GM19035 (cell line): ENCODE data around the gene MARCHF2.
A peak's percentile ranks its signal among the peaks of the same experiment; 100 is the strongest.

Experiments
- ATAC-seq: cut with Tn5 transposase; IDR thresholded peaks from one replicate; pipeline ENCODE4 v1.9.1; 2021; ENCODE audit not compliant: unreplicated experiment

MARCHF2 gene

GRCh38 chr19:8473648-8474476, 60.8 kb downstream of the MARCHF2 start:
- peak; percentile 55 for ATAC-seq

GRCh38 chr19:8475005-8475404, 61.9 kb downstream of the MARCHF2 start:
- no peak for ATAC-seq

DNA sequence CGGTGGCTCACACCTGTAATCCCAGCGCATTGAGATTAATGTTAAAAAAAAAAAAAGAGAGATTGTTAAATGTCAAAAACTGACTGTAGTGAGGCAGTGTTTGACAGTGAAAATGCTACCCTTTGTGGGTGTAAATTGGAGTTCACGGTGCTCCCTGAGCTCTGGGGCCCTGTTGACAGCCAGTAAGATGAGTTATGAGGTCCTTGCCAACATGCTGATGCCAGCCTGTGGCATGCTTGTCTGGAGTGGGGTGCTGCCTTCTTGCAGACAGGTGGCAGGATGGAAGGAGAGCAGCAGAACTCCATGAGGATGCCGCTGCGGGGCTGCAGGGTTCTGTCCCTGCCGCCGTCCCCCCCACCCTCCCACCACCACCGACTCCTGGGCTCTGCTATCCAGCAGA, 63.4 kb downstream of the MARCHF2 start:
- ATAC-seq: no peak

DNA sequence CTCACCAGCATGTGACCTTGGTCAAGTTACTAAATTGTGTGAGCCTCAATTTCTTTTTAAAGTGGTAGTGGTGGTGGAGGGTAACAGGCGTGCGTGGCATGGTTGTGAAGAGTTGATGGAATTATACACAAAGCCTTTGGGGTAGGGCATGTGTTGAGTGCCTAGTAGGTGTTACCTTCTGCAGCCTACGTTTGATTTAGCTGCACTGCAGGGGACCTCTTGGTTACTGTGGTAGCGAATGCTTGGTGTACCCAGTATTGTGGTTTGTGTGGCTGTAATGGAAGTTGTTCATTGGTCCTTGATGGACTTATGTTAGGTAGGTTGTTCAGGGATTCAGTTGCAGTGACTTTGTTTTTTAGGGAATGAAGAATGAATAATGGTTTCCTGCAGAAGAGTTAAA, 64.8 kb downstream of the MARCHF2 start:
- no peak for ATAC-seq

DNA sequence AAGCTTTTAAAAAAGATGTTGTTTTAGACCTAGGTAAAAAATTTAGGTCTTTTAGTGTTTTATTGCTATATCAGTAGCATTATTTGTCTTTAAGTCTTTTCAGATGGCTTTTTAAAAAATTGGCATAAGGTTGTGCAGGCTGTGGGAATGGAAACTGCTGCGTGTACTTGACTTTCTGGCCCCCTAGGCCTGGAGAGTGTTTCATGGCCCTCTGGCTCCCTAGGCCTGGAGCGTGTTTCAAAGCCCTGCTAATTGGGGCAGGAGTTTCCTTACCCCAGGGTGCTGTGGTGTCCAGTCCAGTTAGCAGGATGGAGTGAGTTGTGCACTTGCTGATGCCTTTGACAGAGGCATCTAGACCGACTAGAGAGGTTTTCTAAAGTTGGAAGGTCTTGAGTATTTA, 65.5 kb downstream of the MARCHF2 start:
- no peak for ATAC-seq

DNA sequence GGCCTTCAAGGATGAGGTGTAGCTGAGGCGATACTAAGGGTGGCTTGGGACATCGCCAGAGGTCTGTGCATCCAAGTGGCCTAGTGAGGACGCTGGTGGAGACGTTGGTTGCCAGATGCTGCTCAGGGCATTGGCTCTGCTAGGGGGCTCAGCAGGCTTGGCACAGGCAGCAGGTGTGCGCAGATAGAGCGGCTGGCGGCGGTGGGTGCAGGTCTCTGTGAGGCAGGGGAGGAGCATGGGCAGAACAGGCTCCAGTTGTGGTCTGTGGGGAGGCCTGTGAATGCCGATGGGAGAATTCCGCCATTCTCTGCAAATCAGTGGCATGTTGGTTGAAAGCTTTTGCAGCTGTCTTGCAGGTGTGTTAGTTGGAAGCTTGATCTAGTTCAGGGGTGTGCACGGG, 68.1 kb downstream of the MARCHF2 start:
- ATAC-seq: no peak

GRCh38 chr19:8481616-8482015, 68.5 kb downstream of the MARCHF2 start:
- no peak for ATAC-seq

DNA sequence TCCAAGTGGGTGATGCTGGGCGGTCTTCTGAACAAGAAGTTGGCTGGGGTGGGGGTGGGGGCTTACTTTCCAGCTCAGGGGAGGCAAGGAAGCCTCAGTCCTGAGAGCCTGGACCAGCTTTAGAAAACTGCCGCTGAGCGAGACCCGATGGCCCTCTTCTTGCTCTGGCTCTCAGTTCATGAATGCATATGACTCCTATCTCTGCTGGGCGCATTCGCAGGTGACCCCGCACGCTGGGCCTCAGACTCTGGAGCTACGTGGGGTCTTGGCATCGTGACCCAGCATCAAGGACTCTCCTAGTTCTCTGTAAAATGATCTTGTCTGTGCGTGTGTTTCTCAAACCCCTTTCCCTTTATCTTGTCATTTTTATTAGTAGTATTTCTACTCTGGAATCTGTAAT, 69.6 kb downstream of the MARCHF2 start:
- no peak for ATAC-seq

DNA sequence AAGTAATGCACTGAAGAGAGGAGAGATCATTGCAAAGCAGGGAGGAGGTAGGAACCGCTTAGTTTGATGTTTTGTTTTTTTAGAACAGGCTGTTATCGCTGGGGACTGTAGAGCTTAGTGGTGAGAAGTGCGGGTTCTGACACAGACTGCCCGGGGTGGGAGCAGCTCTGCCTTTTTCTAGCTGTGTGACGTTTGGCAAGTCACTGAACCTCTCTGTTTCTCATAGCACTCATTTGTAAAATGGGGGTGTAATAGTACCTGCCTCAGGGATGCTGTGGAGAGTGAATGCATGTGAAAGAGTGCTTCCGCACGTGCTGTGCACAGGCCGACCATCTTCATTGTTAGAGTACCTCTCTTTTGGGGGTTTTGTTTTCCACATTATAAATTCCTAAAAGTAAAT, 70.1 kb downstream of the MARCHF2 start:
- ATAC-seq: no peak

- ATAC-seq: no peak
These were observed 71.3 kb downstream of the MARCHF2 start for GRCh38 chr19:8484331-8484894.

DNA sequence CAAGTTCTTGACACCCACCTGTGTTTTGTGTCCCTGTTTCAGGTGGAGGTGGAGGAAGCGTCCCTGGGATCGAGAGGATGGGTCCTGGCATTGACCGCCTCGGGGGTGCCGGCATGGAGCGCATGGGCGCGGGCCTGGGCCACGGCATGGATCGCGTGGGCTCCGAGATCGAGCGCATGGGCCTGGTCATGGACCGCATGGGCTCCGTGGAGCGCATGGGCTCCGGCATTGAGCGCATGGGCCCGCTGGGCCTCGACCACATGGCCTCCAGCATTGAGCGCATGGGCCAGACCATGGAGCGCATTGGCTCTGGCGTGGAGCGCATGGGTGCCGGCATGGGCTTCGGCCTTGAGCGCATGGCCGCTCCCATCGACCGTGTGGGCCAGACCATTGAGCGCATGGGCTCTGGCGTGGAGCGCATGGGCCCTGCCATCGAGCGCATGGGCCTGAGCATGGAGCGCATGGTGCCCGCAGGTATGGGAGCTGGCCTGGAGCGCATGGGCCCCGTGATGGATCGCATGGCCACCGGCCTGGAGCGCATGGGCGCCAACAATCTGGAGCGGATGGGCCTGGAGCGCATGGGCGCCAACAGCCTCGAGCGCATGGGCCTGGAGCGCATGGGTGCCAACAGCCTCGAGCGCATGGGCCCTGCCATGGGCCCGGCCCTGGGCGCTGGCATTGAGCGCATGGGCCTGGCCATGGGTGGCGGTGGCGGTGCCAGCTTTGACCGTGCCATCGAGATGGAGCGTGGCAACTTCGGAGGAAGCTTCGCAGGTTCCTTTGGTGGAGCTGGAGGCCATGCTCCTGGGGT, 72.7 kb downstream of the MARCHF2 start:
- no peak for ATAC-seq

DNA sequence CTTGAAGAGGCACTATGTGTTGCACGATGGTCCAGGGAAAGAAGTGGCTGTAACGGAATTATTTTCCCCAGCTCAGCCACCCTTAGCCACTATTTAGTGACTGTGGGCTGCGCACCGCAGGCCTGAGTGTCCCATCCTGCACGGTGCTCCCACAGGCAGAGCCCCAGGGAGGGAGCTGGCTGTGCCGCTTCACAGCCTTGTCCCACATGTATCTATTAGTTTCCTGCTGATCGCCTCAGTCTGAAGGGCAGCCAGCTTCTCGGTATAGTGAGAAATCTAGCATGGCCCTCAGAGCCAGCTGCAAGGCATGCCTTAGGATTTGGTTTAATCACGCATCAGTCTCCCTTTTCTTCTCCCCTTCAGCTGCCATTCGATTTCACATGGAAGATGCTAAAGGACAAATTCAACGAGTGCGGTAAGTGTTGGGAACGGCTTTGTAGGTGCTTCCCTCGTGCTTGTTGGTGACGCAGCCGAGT, 73.6 kb downstream of the MARCHF2 start:
- no peak for ATAC-seq

DNA sequence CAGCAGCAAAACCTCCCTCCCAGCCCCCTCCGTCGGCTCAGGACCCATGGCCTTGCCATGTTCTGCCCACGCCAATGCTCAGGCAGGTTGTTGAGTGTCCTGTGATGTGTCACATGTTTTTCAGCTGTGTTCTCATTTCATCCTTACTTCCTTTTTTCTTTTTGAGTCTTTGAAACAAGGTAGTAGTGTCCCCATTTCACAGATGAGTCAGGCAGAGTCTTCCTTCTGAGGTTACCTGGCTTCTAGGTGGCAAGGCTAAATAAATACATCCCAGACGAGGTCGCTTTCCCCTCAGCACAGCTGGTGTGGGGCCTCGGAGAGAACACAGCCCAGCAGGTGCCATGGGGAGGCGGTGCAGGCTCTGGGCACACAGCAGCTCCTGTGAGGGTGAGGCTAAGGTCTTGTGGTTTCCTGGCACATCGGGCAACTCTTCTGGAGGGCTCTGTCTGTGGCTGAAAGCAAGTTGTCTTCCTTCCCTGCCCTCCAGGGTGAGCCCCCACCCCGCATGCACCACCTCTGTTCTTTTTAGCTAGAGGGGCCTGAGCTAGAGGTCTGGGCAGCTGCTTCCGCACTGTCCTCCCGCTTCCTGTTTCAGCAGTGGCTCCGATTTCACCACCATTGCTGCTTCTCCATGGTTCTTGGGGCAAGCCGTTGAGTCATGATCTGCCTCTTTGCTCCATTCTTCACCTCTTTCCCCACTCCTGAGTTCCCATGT, 74.2 kb downstream of the MARCHF2 start:
- ATAC-seq: peak; percentile 66

DNA sequence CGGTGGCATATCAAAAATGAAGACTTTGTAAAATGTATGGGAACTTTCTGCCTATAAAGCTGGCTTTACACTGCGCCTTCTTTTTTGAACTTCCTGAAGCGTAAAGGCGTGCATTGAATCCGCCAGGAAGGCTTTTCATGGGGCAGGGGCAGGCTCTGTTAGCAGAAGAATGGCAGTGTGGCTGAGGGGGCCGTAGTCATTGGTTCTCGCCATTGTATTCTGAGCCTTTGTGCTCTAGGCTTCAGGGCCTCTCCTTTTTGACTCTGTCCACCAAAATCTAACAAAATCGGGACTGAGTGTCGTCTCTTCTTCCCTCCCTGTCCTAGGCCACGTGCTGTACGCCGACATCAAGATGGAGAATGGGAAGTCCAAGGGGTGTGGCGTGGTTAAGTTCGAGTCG, 75.3 kb downstream of the MARCHF2 start:
- ATAC-seq: no peak
